ENCODE measurements around the gene SDK1.
"Not testable (repeated sequence)": the region's sequence is repeated elsewhere in the genome, so short reads cannot be mapped to it uniquely, and the experiment has no call there.

Gene SDK1

GRCh38 chr7:4270941-4271715 lies 970.1 kb downstream of the SDK1 start:
- DNase-seq = no peak

DNA sequence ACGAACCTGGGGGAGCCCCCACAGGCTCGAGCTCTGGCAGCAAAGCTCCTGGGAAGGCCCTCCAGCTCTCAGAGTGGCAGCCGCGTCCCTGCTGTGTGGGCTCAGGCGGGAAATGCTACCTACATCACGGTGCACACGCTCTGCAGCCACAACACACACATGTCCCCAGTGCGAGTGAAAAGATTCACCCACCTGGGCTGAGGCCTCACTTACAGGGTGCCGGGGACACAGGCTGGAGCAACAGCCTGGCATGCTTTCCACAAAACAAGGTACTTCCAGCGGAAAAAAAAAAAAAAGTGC lies 970.6 kb downstream of the SDK1 start:
- no peak for DNase-seq

DNA sequence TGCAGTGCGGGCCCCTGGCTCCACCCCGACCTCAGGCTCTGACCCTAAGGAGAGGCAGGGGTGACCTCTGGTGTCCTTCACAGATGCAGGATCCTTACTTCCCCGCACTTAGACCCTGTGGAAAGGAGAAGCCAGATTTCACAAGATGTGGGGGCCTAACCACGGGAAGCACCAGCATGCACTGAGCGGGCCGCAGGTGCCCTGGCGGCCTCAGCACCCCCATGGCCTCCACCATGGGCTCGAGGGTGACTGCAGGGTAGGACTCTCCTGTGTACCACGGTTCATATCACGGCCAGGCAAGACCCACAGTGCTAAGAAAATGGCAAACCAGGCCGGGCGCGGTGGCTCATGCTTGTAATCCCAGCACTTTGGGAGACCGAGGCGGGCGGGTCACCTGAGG lies 971.1 kb downstream of the SDK1 start:
- DNase-seq = no peak

DNA sequence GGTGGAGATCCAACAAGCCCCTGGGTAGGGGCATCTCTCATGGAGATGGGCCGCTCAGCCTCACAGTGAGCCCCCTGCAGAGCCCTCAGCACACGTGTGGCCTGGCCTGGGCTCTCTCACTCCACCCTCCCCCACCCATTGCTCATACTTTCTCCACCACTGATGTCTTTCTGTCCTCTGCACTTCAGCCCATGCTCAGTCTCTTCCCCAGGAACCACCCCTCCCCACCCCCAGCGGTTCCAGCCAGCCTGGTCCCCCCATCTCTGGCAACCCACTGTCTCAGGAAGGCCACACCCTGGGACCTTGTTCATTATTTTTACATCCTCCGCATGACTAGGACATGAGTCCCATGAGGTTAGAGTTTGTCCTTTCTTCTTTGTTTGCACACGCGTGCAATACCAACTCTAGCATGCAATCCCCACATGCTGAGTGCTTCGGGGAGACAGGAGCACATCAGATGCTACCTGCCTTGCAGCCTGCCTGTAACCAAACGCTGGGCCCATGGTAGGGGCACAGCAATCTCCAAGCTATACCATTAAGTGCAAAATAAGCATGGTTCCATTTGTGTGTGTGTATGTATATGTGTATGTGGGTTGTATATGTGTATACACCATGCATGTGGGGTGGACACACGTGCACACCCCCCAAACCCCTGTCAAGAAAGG lies 972.6 kb downstream of the SDK1 start:
- DNase-seq = no peak

- no peak for DNase-seq
These were observed 973.2 kb downstream of the SDK1 start for GRCh38 chr7:4274286-4274685.

DNA sequence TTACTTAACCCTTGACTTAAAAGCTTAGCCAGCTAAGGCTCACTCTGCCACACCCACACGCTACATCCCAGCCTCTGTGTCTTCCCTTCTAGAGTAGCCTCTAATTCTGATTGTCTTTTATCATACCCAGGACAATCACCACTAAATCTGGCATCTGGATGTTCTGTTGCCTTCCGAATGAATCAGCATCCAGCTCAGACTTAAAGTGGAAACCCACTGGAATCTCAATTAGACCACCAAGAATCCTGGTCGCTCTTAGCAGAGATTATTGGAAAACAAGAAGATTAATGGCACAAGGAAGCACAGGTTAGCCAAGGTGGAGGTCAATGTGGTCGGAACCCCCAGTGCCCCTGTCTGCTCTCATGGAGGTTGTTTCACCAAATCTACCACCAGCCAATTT lies 976.9 kb downstream of the SDK1 start:
- no peak for DNase-seq

- DNase-seq = no peak
These were observed 978.2 kb downstream of the SDK1 start for GRCh38 chr7:4279216-4279615.

- DNase-seq = no peak
These were observed 980.4 kb downstream of the SDK1 start for GRCh38 chr7:4281231-4281993.

- no peak for DNase-seq
These were observed 981.6 kb downstream of the SDK1 start for GRCh38 chr7:4282434-4283223.

GRCh38 chr7:4286351-4286750 lies 985.3 kb downstream of the SDK1 start:
- DNase-seq = no peak

- no peak for DNase-seq
These were observed 987.8 kb downstream of the SDK1 start for GRCh38 chr7:4288791-4289394.

- DNase-seq = no peak
These were observed 996.3 kb downstream of the SDK1 start for GRCh38 chr7:4297165-4297917.

- no peak for DNase-seq
These were observed 996.8 kb downstream of the SDK1 start for GRCh38 chr7:4297918-4298219.

DNA sequence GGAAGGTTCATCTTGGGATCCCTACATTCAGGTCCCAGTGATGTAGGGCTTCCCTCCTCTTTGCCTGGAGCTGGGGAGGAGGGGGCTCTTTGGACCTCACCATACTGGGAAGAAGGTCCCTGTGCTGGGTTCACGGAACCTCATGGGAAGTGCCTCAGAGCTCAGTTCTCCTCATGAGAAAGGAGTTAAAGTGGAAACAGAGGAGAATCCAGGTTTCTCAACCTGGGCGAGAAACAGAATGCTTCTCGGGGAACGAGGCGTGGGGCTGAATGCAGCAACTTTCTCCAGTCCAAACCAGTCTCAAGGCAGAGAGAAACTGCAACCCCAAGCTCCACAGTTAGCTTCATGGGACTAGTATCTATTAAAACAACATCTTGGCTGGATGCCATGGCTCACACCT lies 998.4 kb downstream of the SDK1 start:
- DNase-seq = no peak

GRCh38 chr7:4302203-4302905 lies 1001.3 kb downstream of the SDK1 start:
- no peak for DNase-seq

GRCh38 chr7:4307316-4308204 lies 1006.5 kb downstream of the SDK1 start:
- no peak for DNase-seq

DNA sequence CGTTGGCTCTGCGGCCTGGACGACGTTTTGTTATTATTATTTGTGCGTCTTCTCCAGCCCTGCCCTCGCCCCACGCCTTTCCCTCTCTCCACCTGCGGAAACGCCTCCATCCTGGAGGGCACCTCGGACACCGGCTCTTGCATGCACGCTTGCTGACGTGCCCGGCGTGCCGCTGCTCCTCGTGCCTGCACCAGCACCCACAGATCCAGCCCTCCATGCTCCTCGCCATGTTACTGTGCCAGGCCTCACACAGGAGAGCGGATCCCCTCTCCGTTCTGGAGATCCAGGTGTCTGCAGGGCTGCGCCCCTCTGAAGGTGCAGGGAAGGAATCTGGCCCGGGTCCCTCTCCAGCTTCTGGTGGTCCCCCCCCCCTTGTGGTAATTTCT lies 1007.1 kb downstream of the SDK1 start:
- DNase-seq = no peak

GRCh38 chr7:4313911-4314310 lies 1012.9 kb downstream of the SDK1 start:
- DNase-seq = not testable (repeated sequence)

GRCh38 chr7:4314316-4314715 lies 1013.3 kb downstream of the SDK1 start:
- DNase-seq = not testable (repeated sequence)
